HCT116 (cell line): Measurements from ENCODE around the gene ARHGAP9.

Source experiments
- CEBPB ChIP-seq: IDR thresholded peaks from 2 replicates; pipeline ENCODE4 v1.6.1; 2012; ENCODE audit warnings: low read depth
- CTCF ChIP-seq, 3 experiments: fragments of 200-600 bp in 1 of 3; sonication (generic) in 1 of 3; IDR thresholded peaks in 2 of 3; conservative IDR thresholded peaks in 1 of 3; 2 replicates each; pipeline ENCODE4 v1.5.1; 2012 to 2017; ENCODE audit warnings: low read depth in 2 of 3, low read length in 2 of 3, antibody characterized with exemption in 1 of 3, borderline replicate concordance in 1 of 3, control low read depth in 1 of 3, mild to moderate bottlenecking in 1 of 3, mixed read lengths in 1 of 3, mixed run types in 1 of 3, moderate library complexity in 1 of 3; ENCODE audit not compliant: insufficient read depth in 1 of 3
- EZH2 ChIP-seq: fragments of 200-600 bp; sonication (generic); IDR thresholded peaks from 2 replicates; pipeline ENCODE4 v1.6.1; 2017; ENCODE audit warnings: antibody characterized with exemption, mixed run types
- EZH2phosphoT487 ChIP-seq: fragments of 200-600 bp; IDR thresholded peaks from 2 replicates; pipeline ENCODE4 v1.6.1; 2018; ENCODE audit warnings: antibody characterized with exemption, borderline replicate concordance
- POLR2AphosphoS5 ChIP-seq: IDR thresholded peaks from 2 replicates; pipeline ENCODE4 v1.6.1; 2011; ENCODE audit warnings: mild to moderate bottlenecking, low read depth, low read length, moderate library complexity
- RAD21 ChIP-seq: IDR thresholded peaks from 2 replicates; pipeline ENCODE4 v1.6.1; 2012; ENCODE audit warnings: low read depth, mild to moderate bottlenecking
- SIN3A ChIP-seq: IDR thresholded peaks from 2 replicates; pipeline ENCODE4 v1.6.1; 2012; ENCODE audit warnings: low read depth
- SRF ChIP-seq: IDR thresholded peaks from 2 replicates; pipeline ENCODE4 v1.6.1; 2012; ENCODE audit warnings: low read depth
- TCF7L2 ChIP-seq: IDR thresholded peaks from 2 replicates; pipeline ENCODE4 v1.7.0; 2011; ENCODE audit warnings: borderline replicate concordance, inconsistent platforms; ENCODE audit not compliant: insufficient read depth, insufficient read length; ENCODE audit errors: extremely low read depth
- YY1 ChIP-seq: IDR thresholded peaks from 2 replicates; pipeline ENCODE4 v1.6.1; 2011; ENCODE audit warnings: low read length, low read depth, moderate library complexity, mild to moderate bottlenecking; ENCODE audit not compliant: insufficient replicate concordance; ENCODE audit errors: extremely low read depth
- TF ChIP-seq, protein P1 (sequence below): IDR thresholded peaks from 2 replicates; pipeline ENCODE4 v1.6.1; 2012; ENCODE audit warnings: low read depth

DNA sequence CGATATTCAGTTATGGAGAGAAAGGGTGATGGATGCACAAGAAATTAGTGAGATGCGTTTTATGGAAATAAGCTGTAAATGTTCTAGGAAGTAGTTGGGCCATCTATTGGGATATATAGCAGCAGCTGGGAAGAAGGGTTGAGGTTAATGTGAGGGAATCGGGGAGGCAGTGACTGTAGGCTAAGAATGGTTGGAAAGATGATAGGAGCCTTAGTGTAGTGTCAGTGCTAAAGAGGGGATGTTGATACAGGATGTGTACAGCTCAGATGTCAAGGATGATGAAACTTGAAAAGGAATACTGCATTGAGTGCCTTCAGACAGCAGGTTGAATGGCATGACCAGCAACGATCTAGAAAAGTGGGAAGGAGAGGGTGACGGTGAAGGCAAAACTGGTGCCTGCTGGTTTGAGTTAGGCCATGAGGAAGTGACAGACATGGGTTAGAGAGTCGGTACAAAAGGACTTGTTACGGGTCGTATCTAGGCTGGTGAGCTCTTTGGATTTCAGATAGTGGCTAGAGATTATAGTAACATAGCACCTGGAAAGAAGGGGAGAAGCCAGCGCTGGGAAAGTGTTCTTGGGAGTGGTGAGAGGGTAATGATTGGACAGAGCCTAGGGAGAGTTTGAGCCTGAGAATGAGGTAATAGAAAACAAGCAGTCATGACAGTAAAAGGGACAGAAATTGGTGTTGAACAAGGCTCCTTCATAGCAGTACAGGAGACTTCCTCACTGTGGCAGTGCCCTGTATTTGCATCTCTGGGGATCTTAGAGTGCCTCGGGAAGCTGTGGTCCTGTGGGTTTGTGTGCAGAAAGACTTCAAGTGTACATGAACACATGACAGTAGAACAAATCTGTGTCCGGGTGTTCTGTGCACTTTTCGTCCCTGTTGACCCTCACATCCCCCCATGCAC, 17.8 kb upstream of the ARHGAP9 start:
- TF ChIP-seq YY1 (no peak), EZH2phosphoT487 (no peak), POLR2AphosphoS5 (no peak), CTCF (IDR thresholded peaks at IDR 0.05 in 2 of 3, conservative IDR thresholded peaks at IDR 0.05 in 1 of 3; ENCODE audit: borderline replicate concordance in 1 of 3, insufficient read depth in 1 of 3, low read depth in 2 of 3, low read length in 2 of 3) (no peak), EZH2 (no peak), SIN3A (no peak), RAD21 (no peak), CEBPB (no peak), SRF (no peak), TCF7L2 (no peak)
- TF ChIP-seq, protein P1, sequence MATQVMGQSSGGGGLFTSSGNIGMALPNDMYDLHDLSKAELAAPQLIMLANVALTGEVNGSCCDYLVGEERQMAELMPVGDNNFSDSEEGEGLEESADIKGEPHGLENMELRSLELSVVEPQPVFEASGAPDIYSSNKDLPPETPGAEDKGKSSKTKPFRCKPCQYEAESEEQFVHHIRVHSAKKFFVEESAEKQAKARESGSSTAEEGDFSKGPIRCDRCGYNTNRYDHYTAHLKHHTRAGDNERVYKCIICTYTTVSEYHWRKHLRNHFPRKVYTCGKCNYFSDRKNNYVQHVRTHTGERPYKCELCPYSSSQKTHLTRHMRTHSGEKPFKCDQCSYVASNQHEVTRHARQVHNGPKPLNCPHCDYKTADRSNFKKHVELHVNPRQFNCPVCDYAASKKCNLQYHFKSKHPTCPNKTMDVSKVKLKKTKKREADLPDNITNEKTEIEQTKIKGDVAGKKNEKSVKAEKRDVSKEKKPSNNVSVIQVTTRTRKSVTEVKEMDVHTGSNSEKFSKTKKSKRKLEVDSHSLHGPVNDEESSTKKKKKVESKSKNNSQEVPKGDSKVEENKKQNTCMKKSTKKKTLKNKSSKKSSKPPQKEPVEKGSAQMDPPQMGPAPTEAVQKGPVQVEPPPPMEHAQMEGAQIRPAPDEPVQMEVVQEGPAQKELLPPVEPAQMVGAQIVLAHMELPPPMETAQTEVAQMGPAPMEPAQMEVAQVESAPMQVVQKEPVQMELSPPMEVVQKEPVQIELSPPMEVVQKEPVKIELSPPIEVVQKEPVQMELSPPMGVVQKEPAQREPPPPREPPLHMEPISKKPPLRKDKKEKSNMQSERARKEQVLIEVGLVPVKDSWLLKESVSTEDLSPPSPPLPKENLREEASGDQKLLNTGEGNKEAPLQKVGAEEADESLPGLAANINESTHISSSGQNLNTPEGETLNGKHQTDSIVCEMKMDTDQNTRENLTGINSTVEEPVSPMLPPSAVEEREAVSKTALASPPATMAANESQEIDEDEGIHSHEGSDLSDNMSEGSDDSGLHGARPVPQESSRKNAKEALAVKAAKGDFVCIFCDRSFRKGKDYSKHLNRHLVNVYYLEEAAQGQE: no peak
